Right atrium auricular region (tissue), 2 donors: ENCODE data around the gene CSRP1. TPM values are rescaled to one million over a fixed set of nuclear protein-coding genes. Genes with fewer than 3 reads are reported as not detected.

Experiments
- DNase-seq: peaks from one replicate; pipeline ENCODE4 v3.0.0-alpha.2; 2019; ENCODE audit warnings: low spot score
- H3K27ac ChIP-seq, 2 donors: fragments of 200-600 bp; sonication (generic); 1 replicate in 1 of 2; 2 replicates in 1 of 2; pipeline ENCODE4 v1.5.1; 2016 to 2019
- H3K27me3 ChIP-seq, 2 donors: fragments of 200-600 bp; sonication (generic); one replicate each; pipeline versions ENCODE4 v1.5.1 to v1.6.0; 2017 to 2019
- H3K36me3 ChIP-seq: fragments of 200-600 bp; sonication (generic); one replicate; pipeline ENCODE4 v1.5.1; 2016
- H3K4me1 ChIP-seq, 2 donors: fragments of 200-600 bp; sonication (generic); one replicate each; pipeline versions ENCODE4 v1.5.1 to v1.6.0; 2017 to 2019
- H3K4me3 ChIP-seq, 2 donors: fragments of 200-600 bp; sonication (generic); 1 replicate in 1 of 2; 2 replicates in 1 of 2; pipeline ENCODE4 v1.5.1; 2017 to 2019; ENCODE audit warnings: mild to moderate bottlenecking in 1 of 2, moderate library complexity in 1 of 2
- H3K9me3 ChIP-seq, 2 donors: fragments of 200-600 bp; sonication (generic); one replicate each; pipeline ENCODE4 v1.5.1; 2019
- CTCF ChIP-seq, 2 donors: fragments of 200-600 bp; sonication (generic); IDR thresholded peaks; one replicate each; pipeline ENCODE4 v1.5.1; 2019; ENCODE audit warnings: antibody characterized with exemption in 2 of 2
- total RNA-seq, 2 donors: library from RNA; depleted of rRNA; stranded (reverse); fragments of >200 nt; gene quantifications; one replicate each; pipeline ENCODE4 v1.1.0, GENCODE V29; 2016

The CSRP1 gene
- total RNA-seq, 2 donors from 2014 or later: 138 to 719 TPM

GRCh38 chr1:201445310-201445709, 61.6 kb downstream of the CSRP1 start:
- Histone ChIP-seq H3K27me3 (no peaks in the 10 kb centered on the region), H3K9me3 (no peaks in the 10 kb centered on the region), H3K27ac (no peak overlapping the region), H3K36me3 (no peaks in the 10 kb centered on the region), H3K4me3 (no peak overlapping the region), H3K4me1 (peaks cover 0 to 24% of the 10 kb centered on the region in 2 donors)
- TF ChIP-seq CTCF (IDR thresholded peaks at IDR 0.05): no peak
- DNase-seq: no peak

- H3K4me1 ChIP-seq: peaks cover 0 to 21% of the 10 kb centered on the region in 2 donors
- H3K27me3 ChIP-seq: no peaks in the 10 kb centered on the region
- H3K9me3 ChIP-seq: no peaks in the 10 kb centered on the region
- H3K27ac ChIP-seq: no peak overlapping the region
- no peak overlapping the region for H3K4me3 ChIP-seq
- no peak for TF ChIP-seq CTCF (IDR thresholded peaks at IDR 0.05)
- DNase-seq: no peak
- no peaks in the 10 kb centered on the region for H3K36me3 ChIP-seq
Measured at GRCh38 chr1:201444792-201445191, 62.1 kb downstream of the CSRP1 start.

- no peak for TF ChIP-seq CTCF (IDR thresholded peaks at IDR 0.05)
- DNase-seq: no peak
- Histone ChIP-seq H3K27ac (no peak overlapping the region), H3K27me3 (no peaks in the 10 kb centered on the region), H3K4me1 (peaks cover 0 to 11% of the 10 kb centered on the region in 2 donors), H3K9me3 (no peaks in the 10 kb centered on the region), H3K36me3 (no peaks in the 10 kb centered on the region), H3K4me3 (no peak overlapping the region)
Measured at GRCh38 chr1:201443747-201444146, 63.2 kb downstream of the CSRP1 start.

GRCh38 chr1:201436969-201437368, 70.0 kb downstream of the CSRP1 start:
- H3K27ac ChIP-seq: no peak overlapping the region
- no peaks in the 10 kb centered on the region for H3K36me3 ChIP-seq
- H3K4me3 ChIP-seq: no peak overlapping the region
- TF ChIP-seq CTCF (IDR thresholded peaks at IDR 0.05): no peak
- no peaks in the 10 kb centered on the region for H3K27me3 ChIP-seq
- DNase-seq: no peak
- no peaks in the 10 kb centered on the region for H3K9me3 ChIP-seq
- H3K4me1 ChIP-seq: peaks cover 0 to 11% of the 10 kb centered on the region in 2 donors

GRCh38 chr1:201436393-201436792, 70.5 kb downstream of the CSRP1 start:
- Histone ChIP-seq H3K27ac (no peak overlapping the region), H3K4me1 (peaks cover 0 to 11% of the 10 kb centered on the region in 2 donors), H3K36me3 (no peaks in the 10 kb centered on the region), H3K4me3 (no peak overlapping the region), H3K9me3 (no peaks in the 10 kb centered on the region), H3K27me3 (no peaks in the 10 kb centered on the region)
- no peak for DNase-seq
- TF ChIP-seq CTCF (IDR thresholded peaks at IDR 0.05): no peak

GRCh38 chr1:201434266-201434665, 72.7 kb downstream of the CSRP1 start:
- Histone ChIP-seq H3K4me1 (peaks cover 0 to 11% of the 10 kb centered on the region in 2 donors), H3K27ac (no peak overlapping the region), H3K9me3 (no peaks in the 10 kb centered on the region), H3K4me3 (no peak overlapping the region), H3K36me3 (no peaks in the 10 kb centered on the region), H3K27me3 (no peaks in the 10 kb centered on the region)
- DNase-seq: no peak
- no peak for TF ChIP-seq CTCF (IDR thresholded peaks at IDR 0.05)
